Ishikawa (cell line): Measurements from ENCODE around the gene DRD4.

Source experiments
- CEBPB ChIP-seq: IDR thresholded peaks from 2 replicates; pipeline ENCODE4 v1.6.1; 2012
- CREB1 ChIP-seq: IDR thresholded peaks from 2 replicates; pipeline ENCODE4 v1.6.1; 2012; ENCODE audit warnings: low read depth
- EGR1 ChIP-seq: IDR thresholded peaks from 2 replicates; pipeline ENCODE4 v1.6.1; 2012
- EP300 ChIP-seq: IDR thresholded peaks from 2 replicates; pipeline ENCODE4 v1.6.1; 2012; ENCODE audit warnings: borderline replicate concordance
- FOXM1 ChIP-seq: IDR thresholded peaks from 2 replicates; pipeline ENCODE4 v1.6.1; 2012; ENCODE audit warnings: low read depth, borderline replicate concordance
- NFIC ChIP-seq: IDR thresholded peaks from 2 replicates; pipeline ENCODE4 v1.6.1; 2012
- RAD21 ChIP-seq: IDR thresholded peaks from 2 replicates; pipeline ENCODE4 v1.6.1; 2012; ENCODE audit warnings: low read depth
- TAF1 ChIP-seq: IDR thresholded peaks from 2 replicates; pipeline ENCODE4 v1.6.1; 2012; ENCODE audit warnings: low read depth, mild to moderate bottlenecking
- TCF12 ChIP-seq: IDR thresholded peaks from 2 replicates; pipeline ENCODE4 v1.6.1; 2012; ENCODE audit warnings: low read depth
- TEAD4 ChIP-seq: IDR thresholded peaks from 2 replicates; pipeline ENCODE4 v1.6.1; 2012
- YY1 ChIP-seq: IDR thresholded peaks from 2 replicates; pipeline ENCODE4 v1.6.1; 2012; ENCODE audit warnings: low read depth
- ZBTB7A ChIP-seq: IDR thresholded peaks from 2 replicates; pipeline ENCODE4 v1.6.1; 2012; ENCODE audit warnings: low read depth
- TF ChIP-seq, protein P1 (sequence below): IDR thresholded peaks from 2 replicates; pipeline ENCODE4 v1.6.1; 2012
- TF ChIP-seq, protein P2 (sequence below): IDR thresholded peaks from 2 replicates; pipeline ENCODE4 v1.6.1; 2012
- TF ChIP-seq, protein P3 (sequence below): IDR thresholded peaks from 2 replicates; pipeline ENCODE4 v1.6.1; 2012; ENCODE audit warnings: low read depth, mild to moderate bottlenecking

DRD4 gene

DNA sequence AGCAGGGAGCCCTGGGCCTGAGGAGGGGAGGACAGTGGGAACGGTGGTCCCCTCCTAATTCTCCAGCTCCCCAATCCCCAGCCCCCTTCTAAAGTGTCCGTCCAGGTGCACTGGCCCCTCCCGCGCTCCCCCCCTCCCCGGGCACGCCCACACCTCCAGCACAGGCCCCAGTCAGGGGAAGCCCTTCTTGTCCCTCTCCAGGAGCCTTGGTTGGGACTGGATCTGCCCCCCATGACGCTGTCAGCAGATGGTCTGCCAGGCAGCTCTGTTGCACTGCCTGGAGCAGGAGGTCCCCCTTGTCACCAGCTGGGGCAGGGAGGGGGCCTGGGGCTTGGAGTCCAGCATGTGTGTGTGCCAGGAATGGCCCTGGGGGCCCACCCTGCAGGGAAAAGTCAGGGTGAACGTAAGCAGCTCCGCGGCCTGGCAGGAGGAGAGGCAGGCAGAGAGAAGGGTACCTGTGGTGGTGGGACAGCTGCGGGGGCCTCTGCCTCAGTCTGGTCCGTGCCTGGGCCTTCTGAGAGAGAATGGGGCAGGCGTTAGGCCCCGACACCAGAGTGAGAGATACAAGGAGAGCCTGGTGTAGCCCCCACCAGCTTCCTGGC lies 22.9 kb upstream of the DRD4 start:
- no peak for TF ChIP-seq EGR1
- TF ChIP-seq, protein P1, sequence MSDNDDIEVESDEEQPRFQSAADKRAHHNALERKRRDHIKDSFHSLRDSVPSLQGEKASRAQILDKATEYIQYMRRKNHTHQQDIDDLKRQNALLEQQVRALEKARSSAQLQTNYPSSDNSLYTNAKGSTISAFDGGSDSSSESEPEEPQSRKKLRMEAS: no peak
- TF ChIP-seq EP300: no peak
- TF ChIP-seq NFIC: no peak
- no peak for TF ChIP-seq YY1

DNA sequence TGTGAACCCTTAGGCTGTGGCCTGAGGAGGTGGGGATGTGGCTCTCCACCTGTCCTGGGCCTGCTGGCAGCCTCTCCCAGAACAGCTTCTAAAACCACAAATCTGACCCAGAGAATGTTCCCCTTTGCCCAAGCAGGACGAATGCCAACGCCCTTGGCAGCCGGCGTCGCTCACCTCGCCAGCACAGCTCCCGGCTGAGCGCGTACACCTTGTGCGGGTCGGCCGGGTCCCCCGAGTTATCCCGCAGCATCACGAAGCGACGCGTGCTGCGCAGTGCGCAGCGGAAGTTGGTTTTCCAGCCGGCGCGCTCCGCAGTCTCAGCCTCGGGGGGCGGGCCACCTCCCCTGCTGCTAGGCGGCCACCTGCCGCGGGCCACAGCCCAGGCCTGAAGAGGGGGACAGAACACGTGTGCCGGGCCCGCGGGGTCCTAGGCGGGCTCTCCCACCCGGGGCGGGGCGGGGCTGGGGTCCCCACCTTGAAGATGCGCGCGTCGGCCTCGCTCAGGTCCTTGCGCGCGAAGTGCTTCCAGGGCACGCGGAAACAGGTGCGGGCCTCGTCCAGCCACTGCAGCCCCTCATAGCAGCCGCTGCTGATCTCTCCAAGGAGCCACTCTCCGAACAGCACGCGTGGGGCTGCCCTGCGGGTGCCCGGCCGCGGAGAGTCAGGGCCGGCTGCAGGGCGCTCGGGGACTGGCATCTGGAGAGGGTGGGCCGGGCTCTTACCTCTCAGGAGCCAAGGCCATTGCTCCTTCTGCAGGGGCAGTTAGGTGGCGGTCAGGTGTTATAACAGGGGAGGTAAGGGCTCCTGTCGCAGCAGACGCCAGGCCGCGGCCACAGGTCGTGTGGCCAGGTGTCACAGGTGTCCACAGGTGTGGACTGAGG lies 22.2 kb upstream of the DRD4 start:
- TF ChIP-seq ZBTB7A: no peak
- TF ChIP-seq EGR1: no peak
- TF ChIP-seq FOXM1: no peak
- no peak for TF ChIP-seq RAD21
- no peak for TF ChIP-seq NFIC
- TF ChIP-seq TEAD4: no peak
- no peak for TF ChIP-seq CEBPB
- TF ChIP-seq EP300: no peak; the same call in 1 of the 2 replicates
- TF ChIP-seq TAF1: no peak
- TF ChIP-seq YY1: no peak
- TF ChIP-seq, protein P2, sequence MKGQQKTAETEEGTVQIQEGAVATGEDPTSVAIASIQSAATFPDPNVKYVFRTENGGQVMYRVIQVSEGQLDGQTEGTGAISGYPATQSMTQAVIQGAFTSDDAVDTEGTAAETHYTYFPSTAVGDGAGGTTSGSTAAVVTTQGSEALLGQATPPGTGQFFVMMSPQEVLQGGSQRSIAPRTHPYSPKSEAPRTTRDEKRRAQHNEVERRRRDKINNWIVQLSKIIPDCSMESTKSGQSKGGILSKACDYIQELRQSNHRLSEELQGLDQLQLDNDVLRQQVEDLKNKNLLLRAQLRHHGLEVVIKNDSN: no peak
- TF ChIP-seq, protein P1: no peak
- TF ChIP-seq CREB1: no peak
- TF ChIP-seq TCF12: no peak
- TF ChIP-seq, protein P3, sequence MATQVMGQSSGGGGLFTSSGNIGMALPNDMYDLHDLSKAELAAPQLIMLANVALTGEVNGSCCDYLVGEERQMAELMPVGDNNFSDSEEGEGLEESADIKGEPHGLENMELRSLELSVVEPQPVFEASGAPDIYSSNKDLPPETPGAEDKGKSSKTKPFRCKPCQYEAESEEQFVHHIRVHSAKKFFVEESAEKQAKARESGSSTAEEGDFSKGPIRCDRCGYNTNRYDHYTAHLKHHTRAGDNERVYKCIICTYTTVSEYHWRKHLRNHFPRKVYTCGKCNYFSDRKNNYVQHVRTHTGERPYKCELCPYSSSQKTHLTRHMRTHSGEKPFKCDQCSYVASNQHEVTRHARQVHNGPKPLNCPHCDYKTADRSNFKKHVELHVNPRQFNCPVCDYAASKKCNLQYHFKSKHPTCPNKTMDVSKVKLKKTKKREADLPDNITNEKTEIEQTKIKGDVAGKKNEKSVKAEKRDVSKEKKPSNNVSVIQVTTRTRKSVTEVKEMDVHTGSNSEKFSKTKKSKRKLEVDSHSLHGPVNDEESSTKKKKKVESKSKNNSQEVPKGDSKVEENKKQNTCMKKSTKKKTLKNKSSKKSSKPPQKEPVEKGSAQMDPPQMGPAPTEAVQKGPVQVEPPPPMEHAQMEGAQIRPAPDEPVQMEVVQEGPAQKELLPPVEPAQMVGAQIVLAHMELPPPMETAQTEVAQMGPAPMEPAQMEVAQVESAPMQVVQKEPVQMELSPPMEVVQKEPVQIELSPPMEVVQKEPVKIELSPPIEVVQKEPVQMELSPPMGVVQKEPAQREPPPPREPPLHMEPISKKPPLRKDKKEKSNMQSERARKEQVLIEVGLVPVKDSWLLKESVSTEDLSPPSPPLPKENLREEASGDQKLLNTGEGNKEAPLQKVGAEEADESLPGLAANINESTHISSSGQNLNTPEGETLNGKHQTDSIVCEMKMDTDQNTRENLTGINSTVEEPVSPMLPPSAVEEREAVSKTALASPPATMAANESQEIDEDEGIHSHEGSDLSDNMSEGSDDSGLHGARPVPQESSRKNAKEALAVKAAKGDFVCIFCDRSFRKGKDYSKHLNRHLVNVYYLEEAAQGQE: no peak

DNA sequence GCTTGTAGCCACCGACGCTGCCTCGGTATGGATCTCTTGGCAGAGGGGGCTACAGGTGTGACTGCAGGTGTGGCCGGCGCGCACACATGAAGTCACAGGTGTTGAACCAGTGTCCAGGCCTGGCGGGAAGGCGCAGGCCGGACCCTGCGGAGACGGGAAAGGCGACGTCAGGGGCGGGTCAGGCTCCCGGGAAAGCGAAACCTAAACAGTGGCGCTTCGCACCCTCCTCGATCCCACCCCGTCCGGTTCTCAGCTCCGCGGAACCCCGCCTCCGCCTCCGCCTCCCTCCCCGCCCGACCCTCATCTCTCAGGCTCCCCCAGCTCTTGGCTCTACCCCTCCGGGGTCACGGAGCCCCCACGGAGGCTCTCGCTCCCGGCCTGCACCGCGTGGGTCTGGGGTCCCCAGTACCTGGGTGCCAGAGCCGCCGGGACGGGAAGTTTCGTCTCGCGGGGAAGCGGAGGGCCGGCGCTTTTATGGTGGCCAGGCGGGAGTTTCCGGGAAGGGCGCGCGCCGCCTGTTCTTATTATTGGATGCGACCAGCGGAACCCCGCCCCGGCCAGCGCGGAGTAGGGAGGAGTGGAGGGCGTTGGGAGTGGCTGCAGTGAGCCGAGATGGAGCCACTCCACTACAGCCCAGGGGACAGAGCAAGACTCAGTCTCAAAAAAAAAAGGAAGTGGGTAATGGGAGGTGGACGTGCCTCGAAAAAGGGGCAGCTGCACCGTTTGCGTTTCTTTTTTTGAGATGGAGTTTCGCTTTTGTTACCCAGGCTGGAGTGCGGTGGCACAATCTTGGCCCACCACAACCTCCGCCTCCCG lies 21.4 kb upstream of the DRD4 start, which contains the start of gene IRF7:
Gene IRF7, minus strand, starts transcription at position 447 of the 816 bp plus-strand sequence. CDS start 586 bp downstream, outside the sequence.
- TF ChIP-seq, protein P1: peak; percentile 73
- TF ChIP-seq ZBTB7A: 0 out of 2 replicates have a peak, but pooled peaks have one; percentile 63
- no peak for TF ChIP-seq CEBPB
- TF ChIP-seq TEAD4: 0 out of 2 replicates have a peak, but pooled peaks have one; percentile 29
- TF ChIP-seq TAF1: peak; percentile 51; the same call in 1 of the 2 replicates
- TF ChIP-seq, protein P2: no peak
- TF ChIP-seq TCF12: no peak; the same call in 1 of the 2 replicates
- peak; percentile 45; the same call in 1 of the 2 replicates for TF ChIP-seq YY1
- TF ChIP-seq EP300: no peak; the same call in 1 of the 2 replicates
- no peak for TF ChIP-seq RAD21
- 0 out of 2 replicates have a peak, but pooled peaks have one; percentile 28 for TF ChIP-seq CREB1
- peak; percentile 47; the same call in 1 of the 2 replicates for TF ChIP-seq EGR1
- TF ChIP-seq, protein P3: no peak
- TF ChIP-seq FOXM1: no peak
- no peak for TF ChIP-seq NFIC

DNA sequence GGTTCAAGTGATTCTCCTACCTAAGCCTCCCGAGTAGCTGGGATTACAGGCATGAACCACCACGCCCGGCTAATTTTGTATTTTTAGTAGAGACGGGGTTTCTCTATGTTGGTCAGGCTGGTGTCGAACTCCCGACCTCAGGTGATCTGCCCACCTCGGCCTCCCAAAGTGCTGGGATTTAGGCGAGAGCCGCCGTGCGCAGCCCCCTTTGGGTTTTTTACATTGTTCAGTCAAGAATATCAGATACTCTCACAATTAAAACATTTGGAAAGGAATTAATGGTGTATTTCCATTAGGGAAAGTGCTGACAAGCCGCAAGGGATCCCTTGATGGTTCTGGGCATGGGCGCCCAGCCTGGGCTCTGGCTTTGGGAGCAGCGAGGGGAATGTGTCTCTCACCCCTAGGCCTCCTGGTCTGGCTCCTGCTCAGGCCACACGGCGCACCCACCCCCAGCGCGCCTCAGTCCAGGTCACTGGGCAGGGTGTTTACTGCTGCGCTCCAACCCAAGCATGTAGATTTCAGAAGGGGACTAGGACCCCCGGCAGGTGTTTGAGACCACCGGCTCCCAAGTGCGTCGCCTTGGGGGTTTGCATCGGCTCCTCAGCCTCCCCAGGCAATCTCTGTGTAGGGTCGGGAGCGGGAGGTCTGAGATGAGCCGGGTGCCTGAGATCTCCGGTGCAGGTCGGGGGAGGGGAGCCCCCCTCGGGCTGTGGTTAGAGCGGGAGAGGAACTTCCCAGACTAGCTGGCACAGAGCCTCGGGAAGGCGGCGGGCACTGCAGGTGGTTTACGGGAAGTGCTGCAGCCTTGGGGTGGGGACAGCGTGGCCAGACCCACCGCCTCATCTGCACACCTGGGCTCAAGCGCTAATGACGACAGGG lies 20.5 kb upstream of the DRD4 start:
- TF ChIP-seq EP300 (no peak), YY1 (no peak), ZBTB7A (no peak), CREB1 (no peak), CEBPB (no peak), TAF1 (no peak), EGR1 (no peak), FOXM1 (no peak)
- TF ChIP-seq, protein P1: no peak
- TF ChIP-seq, protein P2: no peak
